22Rv1 (cell line): Measurements from ENCODE around the gene KIRREL1.

Experiments
- CTCF ChIP-seq: fragments of 450-650 bp; IDR thresholded peaks from 2 replicates; pipeline ENCODE4 v1.5.1; 2017; ENCODE audit warnings: mild to moderate bottlenecking
- ZFX ChIP-seq: fragments of 450-650 bp; IDR thresholded peaks from 2 replicates; pipeline ENCODE4 v1.6.1; 2017; ENCODE audit warnings: antibody characterized with exemption, borderline replicate concordance

- TF ChIP-seq CTCF, result no peak
- TF ChIP-seq ZFX, result no peak
These were observed 133.0 kb downstream of the KIRREL1 start for GRCh38 chr1:158126425-158126824.
